ENCODE data around the gene NECTIN4.
"Not testable (repeated sequence)": the region's sequence is repeated elsewhere in the genome, so short reads cannot be mapped to it uniquely, and the experiment has no call there.

The NECTIN4 gene

DNA sequence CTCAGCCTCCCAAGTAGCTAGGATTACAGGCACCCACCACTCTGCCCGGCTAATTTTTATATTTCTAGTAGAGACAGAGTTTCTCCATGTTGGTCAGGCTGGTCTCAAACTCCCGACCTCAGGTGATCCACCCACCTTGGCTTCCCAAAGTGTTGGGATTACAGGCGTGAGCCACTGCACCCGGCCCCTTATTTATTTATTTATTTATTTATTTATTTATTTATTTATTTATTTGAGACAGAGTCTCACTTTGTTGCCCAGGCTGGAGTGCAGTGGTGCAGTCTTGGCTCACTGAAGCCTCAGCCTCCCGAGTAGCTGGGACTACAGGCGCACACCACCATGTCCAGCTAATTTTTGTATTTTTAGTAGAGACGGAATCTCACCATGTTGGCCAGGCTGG is 23.7 kb downstream of the NECTIN4 start:
- not testable (repeated sequence) for H3K27me3 ChIP-seq (ENCODE audit: control insufficient read depth in 5 of 5, insufficient read depth in 4 of 5, low read length in 5 of 5); H3K9me3 ChIP-seq (ENCODE audit: control insufficient read depth in 5 of 5, low read length in 5 of 5); H3K9ac ChIP-seq (ENCODE audit: low read length in 5 of 5); H3K27ac ChIP-seq (ENCODE audit: low read depth, low read length); H3K4me3 ChIP-seq (ENCODE audit: low read depth in 1 of 5, low read length in 5 of 5); H3K36me3 ChIP-seq (ENCODE audit: control insufficient read depth in 5 of 5, insufficient read depth in 5 of 5, low read length in 5 of 5)
- H3K4me1 ChIP-seq (ENCODE audit: control insufficient read depth in 5 of 5, insufficient read depth in 5 of 5, low read length in 5 of 5) = peaks cover 0 to 16% (median 4%) of the 10 kb centered on the region in 5 donors

- not testable (repeated sequence) for H3K4me1 ChIP-seq (ENCODE audit: control insufficient read depth in 5 of 5, insufficient read depth in 5 of 5, low read length in 5 of 5); H3K9me3 ChIP-seq (ENCODE audit: control insufficient read depth in 5 of 5, low read length in 5 of 5); H3K27me3 ChIP-seq (ENCODE audit: control insufficient read depth in 5 of 5, insufficient read depth in 4 of 5, low read length in 5 of 5); H3K27ac ChIP-seq (ENCODE audit: low read depth, low read length); H3K36me3 ChIP-seq (ENCODE audit: control insufficient read depth in 5 of 5, insufficient read depth in 5 of 5, low read length in 5 of 5); H3K9ac ChIP-seq (ENCODE audit: low read length in 5 of 5); H3K4me3 ChIP-seq (ENCODE audit: low read depth in 1 of 5, low read length in 5 of 5)
Measured at GRCh38 chr1:161063936-161064335, 25.4 kb downstream of the NECTIN4 start.

- Histone ChIP-seq H3K4me3 (ENCODE audit: low read depth in 1 of 5, low read length in 5 of 5) (no peak overlapping the region), H3K9me3 (ENCODE audit: control insufficient read depth in 5 of 5, low read length in 5 of 5) (no peaks in the 10 kb centered on the region), H3K4me1 (ENCODE audit: control insufficient read depth in 5 of 5, insufficient read depth in 5 of 5, low read length in 5 of 5) (no peaks in the 10 kb centered on the region), H3K36me3 (ENCODE audit: control insufficient read depth in 5 of 5, insufficient read depth in 5 of 5, low read length in 5 of 5) (peaks cover 0 to 13% (median 0%) of the 10 kb centered on the region in 5 donors), H3K27ac (ENCODE audit: low read depth, low read length) (no peak overlapping the region), H3K9ac (ENCODE audit: low read length in 5 of 5) (no peak overlapping the region), H3K27me3 (ENCODE audit: control insufficient read depth in 5 of 5, insufficient read depth in 4 of 5, low read length in 5 of 5) (peaks cover 0 to 2% (median 0%) of the 10 kb centered on the region in 5 donors)
Measured at GRCh38 chr1:161061419-161061818, 27.9 kb downstream of the NECTIN4 start.

DNA sequence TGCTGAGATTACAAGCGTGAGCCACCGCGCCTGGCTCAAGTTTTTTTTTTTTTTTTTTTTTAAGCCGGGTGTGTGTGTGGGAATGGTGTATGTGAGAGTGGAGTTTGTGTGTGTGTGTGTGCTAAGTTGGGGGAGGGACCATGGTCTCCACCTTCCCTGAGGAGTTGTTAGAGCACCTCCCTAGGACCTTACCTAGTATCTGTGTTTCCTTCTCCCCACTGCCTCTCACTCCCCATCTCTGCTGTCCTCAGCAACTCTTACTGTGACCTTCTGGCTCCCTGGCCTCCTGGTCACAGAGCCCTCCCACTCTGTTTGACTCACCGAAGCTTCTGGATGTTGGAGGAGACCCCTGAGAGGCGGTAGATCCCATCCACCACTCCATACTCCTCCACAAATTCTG is 30.1 kb downstream of the NECTIN4 start:
- Histone ChIP-seq H3K27ac (ENCODE audit: low read depth, low read length) (no peak overlapping the region), H3K4me1 (ENCODE audit: control insufficient read depth in 5 of 5, insufficient read depth in 5 of 5, low read length in 5 of 5) (no peaks in the 10 kb centered on the region), H3K9ac (ENCODE audit: low read length in 5 of 5) (no peak overlapping the region), H3K4me3 (ENCODE audit: low read depth in 1 of 5, low read length in 5 of 5) (no peak overlapping the region), H3K27me3 (ENCODE audit: control insufficient read depth in 5 of 5, insufficient read depth in 4 of 5, low read length in 5 of 5) (peaks cover 0 to 12% (median 4%) of the 10 kb centered on the region in 5 donors), H3K36me3 (ENCODE audit: control insufficient read depth in 5 of 5, insufficient read depth in 5 of 5, low read length in 5 of 5) (peaks cover 0 to 23% (median 0%) of the 10 kb centered on the region in 5 donors), H3K9me3 (ENCODE audit: control insufficient read depth in 5 of 5, low read length in 5 of 5) (no peaks in the 10 kb centered on the region)

- no peaks in the 10 kb centered on the region for H3K9me3 ChIP-seq (ENCODE audit: control insufficient read depth in 5 of 5, low read length in 5 of 5)
- H3K9ac ChIP-seq (ENCODE audit: low read length in 5 of 5) = no peak overlapping the region
- no peak overlapping the region for H3K4me3 ChIP-seq (ENCODE audit: low read depth in 1 of 5, low read length in 5 of 5)
- H3K27me3 ChIP-seq (ENCODE audit: control insufficient read depth in 5 of 5, insufficient read depth in 4 of 5, low read length in 5 of 5) = peaks cover 0 to 13% (median 6%) of the 10 kb centered on the region in 5 donors
- peaks cover 0 to 52% (median 6%) of the 10 kb centered on the region in 5 donors for H3K36me3 ChIP-seq (ENCODE audit: control insufficient read depth in 5 of 5, insufficient read depth in 5 of 5, low read length in 5 of 5)
- H3K4me1 ChIP-seq (ENCODE audit: control insufficient read depth in 5 of 5, insufficient read depth in 5 of 5, low read length in 5 of 5) = no peaks in the 10 kb centered on the region
- H3K27ac ChIP-seq (ENCODE audit: low read depth, low read length) = no peak overlapping the region
Measured at GRCh38 chr1:161054805-161055204, 34.6 kb downstream of the NECTIN4 start.

DNA sequence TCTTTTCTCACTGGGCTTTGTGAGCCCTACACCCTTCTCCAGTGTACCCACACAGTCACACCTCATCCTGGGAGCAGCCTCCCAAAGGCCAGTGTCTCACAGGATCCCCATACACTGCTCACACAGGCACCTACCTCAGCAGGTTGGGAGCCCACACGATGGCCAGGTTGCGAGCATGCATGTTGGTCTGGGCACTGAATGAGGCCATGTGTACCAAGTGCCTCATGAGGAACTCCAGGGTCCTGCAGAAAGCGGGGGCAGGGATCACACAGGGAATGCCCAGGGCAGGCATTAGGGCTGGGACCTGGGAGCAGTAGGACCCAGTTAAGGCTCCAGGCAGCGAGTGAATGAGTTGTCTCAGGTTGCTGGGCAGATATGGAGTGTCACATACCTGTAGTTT is 35.1 kb downstream of the NECTIN4 start:
- Histone ChIP-seq H3K9me3 (ENCODE audit: control insufficient read depth in 5 of 5, low read length in 5 of 5) (peaks cover 0 to 2% (median 0%) of the 10 kb centered on the region in 5 donors), H3K9ac (ENCODE audit: low read length in 5 of 5) (no peak overlapping the region), H3K36me3 (ENCODE audit: control insufficient read depth in 5 of 5, insufficient read depth in 5 of 5, low read length in 5 of 5) (peaks cover 0 to 51% (median 7%) of the 10 kb centered on the region in 5 donors), H3K27me3 (ENCODE audit: control insufficient read depth in 5 of 5, insufficient read depth in 4 of 5, low read length in 5 of 5) (peaks cover 0 to 13% (median 6%) of the 10 kb centered on the region in 5 donors), H3K4me3 (ENCODE audit: low read depth in 1 of 5, low read length in 5 of 5) (no peak overlapping the region), H3K27ac (ENCODE audit: low read depth, low read length) (no peak overlapping the region), H3K4me1 (ENCODE audit: control insufficient read depth in 5 of 5, insufficient read depth in 5 of 5, low read length in 5 of 5) (no peaks in the 10 kb centered on the region)

DNA sequence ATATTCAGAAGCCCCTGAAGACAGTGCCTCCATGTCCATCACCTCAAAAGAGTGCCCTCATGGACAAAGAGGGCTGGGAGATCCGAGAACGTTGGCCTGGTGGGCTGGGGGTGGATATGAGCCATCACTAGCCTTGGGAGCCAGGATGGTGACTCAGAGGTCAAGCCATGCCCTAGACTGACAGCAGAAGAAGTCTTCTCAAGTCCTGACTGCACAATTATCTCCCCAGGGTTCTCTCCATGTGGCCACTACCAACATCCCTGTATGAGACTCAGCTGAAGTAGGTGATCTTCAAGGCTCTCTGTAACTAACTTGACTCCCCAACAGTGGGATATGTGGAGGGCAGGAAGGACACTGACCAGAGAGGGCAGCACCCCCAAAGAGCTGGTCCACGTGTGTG is 36.5 kb downstream of the NECTIN4 start:
- Histone ChIP-seq H3K9ac (ENCODE audit: low read length in 5 of 5) (no peak overlapping the region), H3K4me1 (ENCODE audit: control insufficient read depth in 5 of 5, insufficient read depth in 5 of 5, low read length in 5 of 5) (peaks cover 0 to 5% (median 3%) of the 10 kb centered on the region in 5 donors), H3K9me3 (ENCODE audit: control insufficient read depth in 5 of 5, low read length in 5 of 5) (peaks cover 0 to 7% (median 5%) of the 10 kb centered on the region in 5 donors), H3K27me3 (ENCODE audit: control insufficient read depth in 5 of 5, insufficient read depth in 4 of 5, low read length in 5 of 5) (peaks cover 0 to 13% (median 6%) of the 10 kb centered on the region in 5 donors), H3K36me3 (ENCODE audit: control insufficient read depth in 5 of 5, insufficient read depth in 5 of 5, low read length in 5 of 5) (peaks cover 0 to 58% (median 7%) of the 10 kb centered on the region in 5 donors), H3K4me3 (ENCODE audit: low read depth in 1 of 5, low read length in 5 of 5) (no peak overlapping the region), H3K27ac (ENCODE audit: low read depth, low read length) (no peak overlapping the region)

DNA sequence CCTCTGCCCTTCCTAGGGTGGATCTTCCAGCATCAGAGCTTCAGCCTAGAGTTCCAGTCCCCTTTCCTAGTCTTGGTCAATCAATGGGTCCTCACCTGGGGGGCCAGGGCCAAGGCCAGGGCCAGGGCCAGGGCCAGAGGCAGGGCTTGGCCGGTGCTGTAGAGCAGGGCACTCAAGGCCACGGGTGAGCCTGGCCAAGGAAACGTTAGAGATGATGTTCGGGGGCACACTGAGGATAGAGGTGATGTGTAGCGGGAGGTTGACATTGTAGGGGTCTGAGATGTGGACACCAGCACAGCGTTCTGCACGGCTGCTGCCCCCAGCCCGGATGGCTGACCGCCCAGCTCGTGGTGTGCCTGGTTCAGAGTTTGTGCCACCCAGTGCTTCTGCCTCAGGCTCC is 38.1 kb downstream of the NECTIN4 start:
- H3K4me3 ChIP-seq (ENCODE audit: low read depth in 1 of 5, low read length in 5 of 5) = no peak overlapping the region
- H3K36me3 ChIP-seq (ENCODE audit: control insufficient read depth in 5 of 5, insufficient read depth in 5 of 5, low read length in 5 of 5) = peaks cover 0 to 50% (median 7%) of the 10 kb centered on the region in 5 donors
- peaks cover 3 to 21% (median 15%) of the 10 kb centered on the region in 5 donors for H3K4me1 ChIP-seq (ENCODE audit: control insufficient read depth in 5 of 5, insufficient read depth in 5 of 5, low read length in 5 of 5)
- peaks cover 0 to 9% (median 6%) of the 10 kb centered on the region in 5 donors for H3K27me3 ChIP-seq (ENCODE audit: control insufficient read depth in 5 of 5, insufficient read depth in 4 of 5, low read length in 5 of 5)
- no peak overlapping the region for H3K27ac ChIP-seq (ENCODE audit: low read depth, low read length)
- H3K9ac ChIP-seq (ENCODE audit: low read length in 5 of 5) = no peak overlapping the region
- peaks cover 0 to 10% (median 5%) of the 10 kb centered on the region in 5 donors for H3K9me3 ChIP-seq (ENCODE audit: control insufficient read depth in 5 of 5, low read length in 5 of 5)

GRCh38 chr1:161048949-161049722 is 40.2 kb downstream of the NECTIN4 start:
- Histone ChIP-seq H3K27ac (ENCODE audit: low read depth, low read length) (no peak overlapping the region), H3K4me3 (ENCODE audit: low read depth in 1 of 5, low read length in 5 of 5) (no peak overlapping the region), H3K4me1 (ENCODE audit: control insufficient read depth in 5 of 5, insufficient read depth in 5 of 5, low read length in 5 of 5) (peaks cover 6 to 36% (median 24%) of the 10 kb centered on the region in 5 donors), H3K9ac (ENCODE audit: low read length in 5 of 5) (no peak overlapping the region), H3K9me3 (ENCODE audit: control insufficient read depth in 5 of 5, low read length in 5 of 5) (peaks cover 0 to 10% (median 5%) of the 10 kb centered on the region in 5 donors), H3K27me3 (ENCODE audit: control insufficient read depth in 5 of 5, insufficient read depth in 4 of 5, low read length in 5 of 5) (peaks cover 0 to 2% (median 0%) of the 10 kb centered on the region in 5 donors), H3K36me3 (ENCODE audit: control insufficient read depth in 5 of 5, insufficient read depth in 5 of 5, low read length in 5 of 5) (peaks cover 0 to 40% (median 7%) of the 10 kb centered on the region in 5 donors)

Data from subcutaneous abdominal adipose tissue (tissue), 5 donors.